NOMO-1 treated with dmso at 0.1 percent for 144 hours (cell line): ENCODE results near the gene INHBB.

Source experiments
- DNase-seq: peaks from one replicate; lab custom pipeline; 2025; ENCODE audit not compliant: unreplicated experiment; lab: John Stamatoyannopoulos, UW

Gene INHBB

DNA sequence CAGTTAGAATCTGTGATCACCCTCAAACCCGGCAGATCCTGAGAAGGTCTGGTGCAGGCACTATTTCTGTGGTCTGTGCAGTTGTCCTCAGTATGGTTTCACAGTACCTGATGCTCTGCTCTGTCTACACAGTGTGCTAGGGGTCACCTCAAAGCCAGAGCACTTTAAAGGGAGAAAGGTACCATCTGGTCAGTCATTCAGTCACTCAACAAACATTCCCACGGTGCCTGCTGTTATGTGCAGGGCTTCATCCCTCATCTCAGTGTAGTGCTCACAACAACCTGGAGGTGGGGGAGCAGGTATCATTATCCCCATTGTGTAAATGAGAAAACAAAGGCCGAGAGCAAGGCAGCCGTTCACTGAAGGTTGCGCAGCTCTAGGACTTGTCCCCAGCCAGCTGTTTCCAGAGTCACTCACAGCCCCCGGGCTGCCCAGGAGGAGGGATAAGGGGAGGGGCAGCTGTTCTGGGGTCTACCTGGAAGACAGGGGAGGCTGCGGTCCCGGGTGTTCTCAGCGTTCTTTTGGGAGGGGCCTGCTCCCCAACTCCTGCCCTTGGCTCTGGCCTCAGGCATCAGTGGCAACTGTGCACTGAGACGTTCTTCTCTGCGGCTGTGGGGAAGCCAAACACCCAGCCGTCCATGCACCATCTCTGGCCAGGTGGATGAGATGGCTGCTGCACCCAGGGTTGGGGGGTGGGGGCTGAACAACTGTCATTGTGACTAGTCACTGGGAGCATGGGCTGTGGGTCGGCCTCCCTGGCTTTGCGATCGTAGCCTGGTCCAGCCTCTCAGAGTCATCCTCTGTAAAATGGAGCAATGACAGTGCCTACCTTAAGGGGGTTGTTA, 9.2 kb downstream of the INHBB start:
- no peak for DNase-seq

DNA sequence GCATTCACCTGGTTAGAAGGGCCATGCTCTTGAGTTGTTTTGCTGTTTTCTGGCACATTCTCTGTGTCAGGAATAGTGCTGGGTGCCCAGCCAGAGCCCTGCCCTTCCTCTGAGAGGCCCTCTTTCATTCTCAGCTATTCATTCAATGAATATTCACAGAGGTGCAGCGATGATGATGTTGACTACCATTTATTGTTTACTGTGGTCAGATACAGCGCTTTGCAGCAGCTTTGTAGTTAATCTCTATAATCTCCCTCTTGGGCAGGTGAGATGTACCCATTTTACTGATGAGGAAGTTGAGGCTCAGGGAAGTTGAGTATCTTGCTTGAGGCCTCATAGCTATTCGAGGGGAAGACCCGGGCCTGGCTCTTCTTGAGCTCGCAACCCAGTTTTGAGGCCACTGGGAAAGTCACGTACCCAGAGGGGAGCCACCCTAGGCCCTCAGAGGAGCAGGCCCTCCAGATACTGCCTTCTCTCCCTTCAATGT, 9.9 kb downstream of the INHBB start:
- DNase-seq: no peak

DNA sequence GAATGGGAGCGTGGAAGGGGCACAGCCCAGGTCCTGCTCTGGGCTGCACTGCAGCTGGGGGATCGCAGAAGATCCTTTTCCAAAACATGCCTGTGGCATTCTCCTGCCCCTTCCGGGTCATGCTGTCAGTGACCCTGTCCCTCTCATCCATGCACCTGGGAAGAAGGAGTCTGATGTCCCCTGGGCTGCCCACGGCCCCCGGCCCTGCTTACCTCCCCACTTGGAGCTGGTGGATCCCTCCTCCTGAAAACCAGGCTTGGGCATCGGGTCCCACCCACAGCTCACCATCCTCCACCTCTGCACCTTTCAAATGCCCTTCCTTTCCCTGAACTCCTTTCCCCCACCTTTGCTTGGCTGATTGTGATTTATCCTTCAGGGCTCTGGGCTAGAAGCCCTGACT, 11.8 kb downstream of the INHBB start:
- no peak for DNase-seq

DNA sequence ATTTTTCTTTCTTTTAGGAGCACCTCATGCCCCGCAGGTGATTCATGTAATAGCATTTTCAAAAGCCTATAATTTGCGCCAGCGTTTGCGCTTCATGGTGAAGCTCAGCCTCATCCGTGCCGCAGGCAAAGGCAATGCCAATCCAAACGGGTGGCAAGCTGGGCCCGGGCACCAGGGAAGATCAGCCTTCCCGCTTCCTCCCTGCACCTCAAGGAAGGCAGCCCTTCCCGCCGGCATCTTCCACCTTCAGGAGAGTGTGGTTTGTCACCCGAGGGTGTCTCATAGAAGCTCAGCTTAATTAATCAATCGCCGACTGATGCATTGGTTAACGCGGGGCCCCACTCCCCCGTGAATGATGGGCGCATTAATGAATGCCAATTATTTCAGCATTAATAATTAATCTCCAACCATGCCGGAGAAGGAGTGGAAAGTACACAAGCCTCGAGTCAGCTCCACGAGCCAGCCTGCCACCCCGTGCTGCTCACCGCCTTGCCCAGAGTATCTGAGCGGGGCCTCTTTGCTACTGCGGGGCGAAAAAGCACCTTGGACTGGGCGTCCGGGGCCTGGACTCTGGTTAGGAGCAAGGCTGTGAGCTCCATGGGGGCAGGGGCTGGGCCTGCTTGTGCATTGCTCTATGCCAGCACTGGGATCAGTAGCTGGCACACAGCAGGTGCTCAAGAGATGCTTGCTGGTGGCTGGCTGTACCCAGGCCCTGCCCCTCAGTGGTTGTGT, 13.0 kb downstream of the INHBB start:
- no peak for DNase-seq

DNA sequence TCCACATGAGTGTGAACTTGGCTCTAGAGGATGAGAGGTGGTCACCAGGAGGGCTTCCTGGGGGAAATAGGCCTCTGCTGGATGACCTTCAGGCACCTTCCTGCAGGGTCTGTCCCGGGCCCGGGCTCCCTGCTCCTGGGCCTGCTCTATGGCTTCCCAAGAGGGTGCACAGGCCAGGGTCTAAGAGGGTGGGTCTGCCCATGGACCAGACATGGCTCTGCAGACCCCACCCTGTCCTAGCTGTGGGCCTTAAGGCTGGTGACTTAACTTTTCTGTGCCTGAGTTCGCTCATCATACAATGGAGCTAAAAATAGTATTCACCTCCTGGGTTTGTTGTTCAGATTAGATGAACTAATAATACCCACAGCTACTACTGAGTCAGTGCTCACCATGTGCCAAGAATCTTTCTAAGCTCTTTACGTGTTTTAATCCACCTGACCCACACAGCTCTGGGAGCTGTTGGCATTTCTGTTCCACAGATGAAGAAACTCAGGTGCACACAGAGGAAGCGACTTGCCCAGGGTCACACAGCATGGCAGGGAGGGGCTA, 14.4 kb downstream of the INHBB start:
- DNase-seq: no peak

DNA sequence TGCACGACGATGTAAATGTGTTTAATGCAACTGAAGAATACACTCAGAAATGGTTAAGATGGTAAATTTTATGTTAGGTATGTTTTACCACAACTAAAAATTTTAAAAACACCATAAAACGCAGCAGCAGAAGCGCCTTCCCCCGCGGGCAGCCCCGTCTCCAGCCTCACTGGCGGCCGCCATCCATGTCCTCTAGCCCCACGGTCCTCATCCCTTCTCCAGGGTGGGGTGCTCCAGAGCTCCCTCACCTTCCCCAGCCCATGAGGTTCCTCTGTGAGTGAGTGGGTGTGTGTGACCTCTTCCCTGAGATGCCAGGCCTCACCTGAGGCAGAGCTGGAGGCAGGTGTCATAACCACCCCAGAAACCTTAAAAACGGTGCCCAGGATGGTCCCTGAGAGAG, 17.0 kb downstream of the INHBB start:
- no peak for DNase-seq

DNA sequence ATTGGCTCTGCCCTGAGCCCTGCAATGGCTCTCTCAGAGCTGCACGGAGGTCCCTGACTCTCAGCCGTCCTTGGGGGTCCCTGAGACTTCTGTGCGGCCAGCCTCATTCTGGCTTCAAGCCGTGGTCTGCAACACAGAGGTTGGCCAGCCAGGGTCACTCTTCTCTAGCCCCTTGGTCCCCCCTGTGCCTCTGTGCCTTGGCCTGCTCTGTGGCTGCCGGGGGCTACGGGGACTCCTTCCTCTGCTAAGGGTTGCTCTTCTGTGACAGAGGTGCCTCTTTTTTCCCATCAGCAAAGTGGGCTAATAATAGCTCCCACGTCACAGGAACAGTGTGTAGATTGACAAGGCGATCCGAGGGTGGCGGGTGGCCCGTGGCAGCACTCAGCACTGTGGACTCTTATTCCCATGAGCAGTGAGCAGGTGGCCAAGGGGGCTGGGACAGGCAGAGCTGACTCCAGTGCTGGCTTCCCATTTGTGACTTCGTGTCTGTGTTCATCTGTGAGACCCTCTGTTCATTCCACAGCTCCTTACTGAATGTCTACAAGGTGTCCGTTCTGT, 19.4 kb downstream of the INHBB start:
- DNase-seq: no peak

DNA sequence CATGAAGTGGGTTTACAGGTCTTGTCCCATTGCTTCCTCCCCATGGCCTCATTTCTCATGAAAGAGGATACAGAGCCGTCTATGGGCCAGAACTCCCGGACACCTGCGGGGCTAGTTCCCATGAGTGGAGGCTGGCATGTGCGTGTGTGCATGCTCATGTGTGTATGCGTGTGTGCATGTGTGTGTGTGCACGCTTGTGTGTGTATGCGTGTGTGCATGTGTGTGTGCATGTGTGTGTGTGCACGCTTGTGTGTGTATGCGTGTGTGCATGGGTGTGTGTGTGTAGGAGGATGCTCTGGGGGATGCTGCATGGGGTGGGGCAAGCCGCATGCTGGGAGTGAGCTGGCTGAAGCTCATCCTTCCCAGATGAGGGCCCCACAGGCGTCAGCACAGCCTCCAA, 20.8 kb downstream of the INHBB start:
- no peak for DNase-seq

DNA sequence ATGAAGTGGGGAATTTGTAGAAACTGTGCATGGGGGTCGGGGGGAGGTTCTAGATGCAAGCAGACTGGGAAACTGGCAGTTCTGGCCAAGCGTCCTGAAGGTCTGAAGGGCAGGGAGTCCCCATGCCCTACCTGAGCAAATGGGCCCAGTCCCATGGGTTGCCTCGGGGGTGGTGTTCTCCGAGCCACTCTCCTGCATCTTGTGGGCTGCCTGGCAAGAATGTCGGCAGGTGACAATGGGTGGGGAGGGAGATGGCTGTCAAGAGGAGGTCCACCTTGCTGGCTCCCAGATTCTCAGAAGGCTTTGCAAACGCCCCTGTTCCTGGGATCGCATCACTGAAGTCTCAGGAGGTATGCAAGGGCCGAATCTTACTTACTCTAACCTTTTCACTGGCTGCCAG, 21.3 kb downstream of the INHBB start:
- no peak for DNase-seq

DNA sequence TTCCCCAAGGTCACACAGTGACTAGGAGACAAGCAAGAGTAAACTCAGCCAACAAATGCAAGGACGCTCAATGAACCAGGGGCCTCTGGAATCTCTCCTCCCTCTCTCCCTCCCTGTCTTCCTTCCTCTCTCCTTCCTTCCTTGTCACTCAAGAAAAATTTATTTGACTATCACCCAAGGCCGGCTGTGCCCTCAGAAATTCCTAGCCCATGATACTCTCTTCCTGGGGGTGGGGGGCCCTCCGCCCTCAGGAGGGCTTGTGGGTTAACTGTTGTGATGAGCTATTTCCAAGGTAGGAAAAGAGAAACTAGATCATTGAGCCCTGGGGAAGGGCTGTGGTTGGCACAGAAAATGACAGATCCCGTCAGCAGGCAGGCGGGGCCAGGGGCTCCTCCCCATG, 21.7 kb downstream of the INHBB start:
- DNase-seq: no peak

DNA sequence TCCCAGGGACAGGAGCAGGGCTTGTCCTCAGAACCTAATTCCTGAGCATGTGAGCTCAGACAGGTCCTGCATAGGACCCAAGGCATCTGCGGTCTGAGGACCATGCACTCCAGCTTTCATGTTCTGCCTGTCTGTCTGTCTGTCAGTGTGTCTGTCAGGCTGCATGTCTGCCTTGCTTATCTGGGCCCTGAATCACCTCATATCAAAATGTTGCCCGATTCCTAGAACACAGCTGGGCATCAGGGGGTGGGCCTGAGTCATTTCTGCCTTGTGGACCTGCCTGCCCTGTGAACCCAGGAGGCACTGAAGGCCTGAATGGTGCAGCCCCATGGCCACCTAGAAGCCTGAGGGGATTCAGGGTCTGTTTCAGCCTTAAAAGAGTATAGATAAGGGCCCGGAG, 22.1 kb downstream of the INHBB start:
- DNase-seq: no peak

DNA sequence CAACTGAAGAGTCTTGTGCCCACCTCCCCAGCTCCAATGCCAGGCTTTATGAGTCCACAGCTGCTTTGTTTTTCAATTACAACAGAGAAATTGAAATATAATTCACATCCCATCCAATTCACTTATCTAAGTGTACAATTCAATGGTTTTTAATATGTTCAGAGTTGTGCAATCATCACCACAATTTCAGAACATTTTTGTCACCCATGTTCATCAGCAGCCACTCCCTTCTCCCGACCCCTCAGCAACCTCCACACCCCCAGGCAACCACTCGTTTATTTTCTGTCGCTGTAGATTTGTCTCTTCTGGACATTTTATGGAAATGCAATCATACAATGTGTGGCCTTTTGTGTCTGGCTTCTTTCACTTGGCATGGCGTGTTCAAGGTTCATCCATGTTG, 23.3 kb downstream of the INHBB start:
- no peak for DNase-seq

DNA sequence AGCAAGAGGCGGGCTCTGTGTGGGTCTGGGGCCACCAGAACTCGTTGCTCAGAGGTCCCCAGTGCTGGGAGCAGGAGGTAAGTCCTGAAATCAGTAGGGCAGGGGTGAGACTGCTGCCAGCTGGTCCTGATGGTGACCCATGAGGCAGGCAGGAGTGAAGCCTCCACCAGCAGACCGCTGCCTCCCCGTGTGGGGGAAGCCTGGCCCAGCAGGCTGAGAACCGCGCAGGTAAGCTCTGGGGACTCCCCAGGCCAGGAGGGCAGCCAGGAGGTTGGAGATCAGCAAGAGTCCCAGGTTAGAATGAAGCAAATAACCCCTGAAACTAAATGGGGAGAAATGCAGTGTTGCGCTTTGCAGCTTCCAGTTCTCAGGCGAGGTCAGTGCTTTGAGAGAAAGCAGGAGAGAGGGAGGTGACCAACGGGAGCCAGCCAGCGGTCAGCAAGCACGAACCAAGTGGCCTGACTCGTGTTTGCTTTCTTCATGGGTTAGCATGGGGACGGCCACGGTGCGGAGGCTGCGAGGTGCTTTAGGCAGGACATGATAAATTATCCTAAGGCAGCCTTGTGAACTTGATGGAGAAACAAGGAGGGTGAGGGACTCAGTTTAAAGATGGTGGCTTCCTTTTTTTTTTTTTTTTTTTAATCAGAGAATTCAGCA, 26.2 kb downstream of the INHBB start:
- no peak for DNase-seq

DNA sequence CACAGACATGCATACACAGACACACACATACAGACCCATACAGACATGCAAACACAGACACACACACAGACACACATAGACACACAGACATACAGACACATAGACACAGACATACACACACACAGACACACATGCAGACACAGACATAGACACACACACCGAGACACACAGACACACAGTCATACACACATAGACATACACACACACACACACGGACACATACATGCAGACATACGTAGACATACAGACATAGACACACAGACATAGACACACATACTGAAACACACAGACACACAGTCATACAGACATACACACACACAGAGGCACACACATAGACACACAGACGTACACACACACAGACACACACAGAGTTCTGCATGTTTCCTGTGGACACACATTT, 26.9 kb downstream of the INHBB start:
- no peak for DNase-seq

DNA sequence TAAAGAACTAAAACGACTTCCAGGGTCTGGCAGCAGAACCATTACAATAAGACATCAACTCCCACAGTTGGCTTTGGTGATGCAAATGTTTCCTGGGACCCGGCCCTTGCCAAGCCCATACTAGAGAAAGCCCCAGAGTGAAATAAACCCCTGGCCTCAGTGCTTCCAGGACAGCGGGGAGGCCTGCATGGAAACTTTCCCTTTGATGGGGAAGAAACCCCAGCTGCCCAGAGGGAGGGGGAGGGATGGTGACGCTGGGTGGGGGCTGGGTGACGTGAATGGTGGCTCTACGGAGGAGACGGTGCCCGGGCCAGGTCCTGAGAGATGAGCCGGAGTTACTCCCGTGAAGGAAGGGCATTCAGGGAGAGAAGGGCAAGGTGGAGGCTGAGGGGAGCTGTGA, 27.5 kb downstream of the INHBB start:
- no peak for DNase-seq

DNA sequence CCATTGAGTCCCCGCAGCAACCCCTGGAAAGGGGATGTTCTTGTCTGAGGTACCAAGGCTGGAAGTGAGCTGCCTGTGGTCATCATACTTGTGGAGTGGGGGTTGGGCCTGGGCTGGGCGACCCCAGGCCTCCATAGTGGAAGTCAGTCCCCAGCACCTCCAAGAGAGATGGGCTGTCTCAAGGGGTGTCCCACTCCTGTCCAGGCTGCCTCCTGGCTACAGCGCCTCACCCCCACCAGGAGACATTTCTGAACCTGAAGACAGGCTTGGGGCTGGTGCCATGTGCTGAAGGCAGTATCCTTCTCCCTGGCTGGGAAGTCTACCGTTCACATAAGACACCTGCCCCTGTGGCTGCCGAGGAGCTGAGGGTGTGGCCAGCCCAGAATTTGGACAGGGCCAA, 28.9 kb downstream of the INHBB start:
- no peak for DNase-seq

DNA sequence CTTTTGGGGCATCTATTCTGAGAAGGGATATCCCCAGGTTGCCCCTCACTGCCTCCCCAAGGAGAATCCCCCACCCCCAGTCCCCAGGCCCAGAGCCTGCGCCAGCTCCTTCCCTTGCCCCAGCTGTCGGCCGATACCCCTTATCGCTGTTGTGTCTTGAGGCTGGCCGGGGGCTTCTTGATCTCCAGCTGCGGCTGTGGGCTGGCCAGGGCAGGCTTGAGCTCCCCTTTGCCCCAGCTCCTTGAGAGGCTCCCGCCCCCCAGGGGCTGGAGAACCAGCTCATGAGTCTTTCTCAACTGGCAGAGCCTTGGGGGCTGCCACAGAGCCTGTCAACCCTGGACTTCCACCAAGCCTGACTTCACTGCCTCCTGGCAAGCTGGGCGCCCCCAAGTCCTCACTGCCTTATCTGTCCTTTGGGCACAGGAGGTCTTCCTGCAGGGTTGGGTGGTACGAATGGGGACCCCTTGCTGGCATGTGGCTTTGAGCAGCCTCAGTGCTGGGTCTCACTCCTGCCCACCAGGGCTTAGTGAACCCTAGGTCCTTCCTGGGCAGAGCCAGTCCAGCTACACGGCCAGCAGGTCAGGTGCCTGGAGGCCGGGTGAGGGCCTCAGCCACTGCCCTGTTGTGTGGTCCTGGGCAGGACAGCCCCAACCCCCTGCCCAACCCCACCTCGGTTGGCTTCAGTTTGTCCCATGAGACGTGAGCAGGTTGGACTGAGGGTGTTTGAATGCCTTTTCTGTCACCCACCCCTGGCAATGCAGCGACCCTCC, 29.5 kb downstream of the INHBB start:
- no peak for DNase-seq

DNA sequence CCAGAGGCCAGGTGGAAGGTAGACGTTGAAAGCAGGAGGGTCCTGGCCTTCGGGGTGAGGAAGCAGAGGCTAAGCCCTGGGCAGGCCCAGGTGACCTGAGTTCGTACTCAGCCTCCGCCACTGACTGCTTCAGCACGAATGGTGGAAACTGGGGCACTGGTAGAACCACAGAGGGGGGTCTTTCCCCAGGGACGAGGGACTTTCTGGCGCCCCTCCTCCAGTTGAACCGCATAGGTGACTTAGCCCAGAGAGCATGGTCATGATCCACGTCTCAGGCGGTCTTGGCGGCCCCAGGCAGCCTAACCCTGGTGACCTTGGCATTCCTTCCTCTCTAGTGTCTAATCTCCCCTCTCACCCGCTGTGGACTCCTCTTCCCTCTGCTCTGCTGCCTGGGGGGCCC, 30.2 kb downstream of the INHBB start:
- DNase-seq: no peak

DNA sequence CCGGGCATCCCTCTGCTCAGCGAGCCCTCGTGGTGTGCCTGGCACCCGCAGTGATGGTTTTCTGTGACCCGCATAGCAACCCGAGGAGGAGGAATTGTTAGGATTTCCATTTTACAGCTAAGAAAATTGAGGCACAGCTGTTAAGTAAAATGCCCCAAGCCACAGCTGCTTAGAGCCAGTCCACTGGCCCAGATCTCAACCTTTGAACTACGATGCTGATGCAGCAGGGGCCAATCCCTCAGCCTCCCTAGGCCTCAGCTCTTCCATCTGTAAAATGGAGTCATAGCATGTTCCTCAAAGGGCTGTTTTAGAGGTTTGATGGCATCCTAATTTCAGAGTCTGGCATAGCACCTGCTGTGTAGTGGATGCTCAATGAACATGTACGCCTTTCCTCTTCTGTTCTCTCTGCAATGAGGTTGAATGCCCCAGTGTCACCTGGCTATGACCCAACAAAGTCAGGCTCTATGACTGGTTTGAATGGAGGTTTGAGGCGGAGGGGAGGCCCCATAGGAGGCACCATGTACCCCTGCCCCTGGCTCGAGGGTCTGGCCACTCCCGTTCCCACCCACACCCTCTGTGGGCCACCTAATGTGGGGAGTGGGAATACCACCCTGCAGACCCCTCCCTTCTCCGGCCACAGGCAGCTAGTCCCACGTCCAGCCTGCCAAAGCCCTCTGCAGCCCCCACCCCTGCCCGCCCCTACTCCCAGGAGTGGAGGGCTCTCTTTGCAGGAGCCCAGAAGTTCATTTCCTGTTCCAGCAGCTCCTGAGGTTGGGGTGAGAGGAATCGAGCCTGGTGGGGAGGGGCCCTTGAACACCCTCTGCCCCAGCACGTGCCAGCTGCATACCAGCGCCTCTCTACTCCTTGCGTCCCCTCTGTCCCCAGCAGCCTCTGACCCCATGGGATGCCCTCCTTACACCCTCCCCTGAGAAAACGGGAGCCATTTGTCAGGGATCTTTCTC, 31.0 kb downstream of the INHBB start:
- no peak for DNase-seq
